Gastrocnemius medialis (tissue), 4 donors: ENCODE results near the gene IFT27.

Experiments used
- CTCF ChIP-seq, 5 experiments: fragments of 450-650 bp in 3 of 5; fragments of 200-600 bp in 2 of 5; sonication (generic) in 2 of 5; IDR thresholded peaks in 4 of 5; conservative IDR thresholded peaks in 1 of 5; 1 replicate in 4 of 5; 2 replicates in 1 of 5; pipeline ENCODE4 v1.5.1; 2016 to 2019; ENCODE audit warnings: antibody characterized with exemption in 5 of 5, mild to moderate bottlenecking in 3 of 5, moderate library complexity in 3 of 5
- POLR2A ChIP-seq, 2 donors: fragments of 450-650 bp; IDR thresholded peaks; one replicate each; pipeline ENCODE4 v1.6.1; 2017; ENCODE audit warnings: antibody characterized with exemption in 2 of 2, mild to moderate bottlenecking in 2 of 2, moderate library complexity in 2 of 2

GRCh38 chr22:36746375-36746970, 29.4 kb downstream of the IFT27 start:
- TF ChIP-seq POLR2A (IDR thresholded peaks at IDR 0.05) (no peak), CTCF (IDR thresholded peaks at IDR 0.05 in 4 of 5, conservative IDR thresholded peaks at IDR 0.05 in 1 of 5) (no peak)
